ENCODE results near the gene GPR152.

The GPR152 gene

DNA sequence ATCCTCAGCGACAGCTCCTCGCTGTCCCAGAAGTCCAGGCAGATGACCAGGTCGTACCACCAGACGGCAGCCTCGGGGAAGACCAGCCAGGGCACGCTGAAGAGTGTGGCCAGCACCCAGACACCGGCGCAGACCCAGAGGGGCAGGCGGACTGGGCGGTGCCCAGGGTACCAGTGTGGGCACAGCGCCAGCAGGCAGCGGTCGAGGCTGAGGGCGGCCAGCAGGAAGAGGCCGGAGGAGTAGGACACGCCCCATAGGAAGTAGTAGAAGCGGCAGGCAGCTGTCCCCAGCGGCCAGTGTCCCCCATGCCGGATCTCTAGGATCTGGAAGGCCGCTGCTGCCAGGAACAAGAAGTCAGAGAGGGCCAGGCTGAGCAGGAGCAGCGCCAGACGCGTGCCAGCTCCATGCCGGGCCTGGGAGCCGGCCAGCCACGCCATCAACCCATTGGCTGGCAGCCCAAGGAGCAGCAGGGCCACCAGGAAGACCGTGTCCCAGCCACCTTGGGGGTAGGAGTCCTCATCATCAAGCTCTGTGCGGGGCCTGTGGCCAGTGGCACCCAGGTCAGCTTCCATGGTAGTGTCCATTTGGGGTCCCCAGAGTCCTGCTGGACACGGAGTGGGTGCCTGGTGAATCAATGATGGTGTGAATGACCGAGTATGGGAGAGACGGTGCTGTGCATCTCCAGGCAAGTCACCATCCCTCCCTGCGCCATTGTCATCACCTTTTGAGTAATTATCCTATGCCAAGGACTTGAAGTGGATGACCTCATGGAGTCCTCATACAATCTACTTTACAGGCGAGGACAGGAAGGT lies at the start of gene GPR152:
Gene GPR152, minus strand, starts transcription at position 589 of the 812 bp plus-strand sequence. Its CDS starts 5 bp downstream, at position 584.
- no peak for FAIRE-seq

DNA sequence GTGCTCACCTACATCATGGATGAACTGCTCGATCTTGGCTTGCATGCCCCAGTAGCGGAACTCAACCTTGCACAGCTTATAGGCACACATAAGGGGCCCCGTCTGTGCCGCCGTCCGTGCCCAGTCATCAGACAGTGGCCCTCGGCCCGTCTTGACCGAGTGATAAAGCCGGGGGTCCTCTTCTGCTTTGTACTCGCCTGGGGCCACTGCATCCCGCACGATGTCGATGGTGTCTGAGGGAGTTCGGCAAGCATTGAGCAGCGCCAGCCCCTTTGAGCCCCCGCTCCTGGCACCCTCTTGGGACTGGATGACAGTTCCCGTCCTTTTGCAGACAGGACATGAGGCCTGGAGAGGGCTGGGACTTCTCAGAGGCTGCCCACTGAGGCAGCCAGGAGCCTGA lies 49.3 kb upstream of the GPR152 start:
- no peak for FAIRE-seq

DNA sequence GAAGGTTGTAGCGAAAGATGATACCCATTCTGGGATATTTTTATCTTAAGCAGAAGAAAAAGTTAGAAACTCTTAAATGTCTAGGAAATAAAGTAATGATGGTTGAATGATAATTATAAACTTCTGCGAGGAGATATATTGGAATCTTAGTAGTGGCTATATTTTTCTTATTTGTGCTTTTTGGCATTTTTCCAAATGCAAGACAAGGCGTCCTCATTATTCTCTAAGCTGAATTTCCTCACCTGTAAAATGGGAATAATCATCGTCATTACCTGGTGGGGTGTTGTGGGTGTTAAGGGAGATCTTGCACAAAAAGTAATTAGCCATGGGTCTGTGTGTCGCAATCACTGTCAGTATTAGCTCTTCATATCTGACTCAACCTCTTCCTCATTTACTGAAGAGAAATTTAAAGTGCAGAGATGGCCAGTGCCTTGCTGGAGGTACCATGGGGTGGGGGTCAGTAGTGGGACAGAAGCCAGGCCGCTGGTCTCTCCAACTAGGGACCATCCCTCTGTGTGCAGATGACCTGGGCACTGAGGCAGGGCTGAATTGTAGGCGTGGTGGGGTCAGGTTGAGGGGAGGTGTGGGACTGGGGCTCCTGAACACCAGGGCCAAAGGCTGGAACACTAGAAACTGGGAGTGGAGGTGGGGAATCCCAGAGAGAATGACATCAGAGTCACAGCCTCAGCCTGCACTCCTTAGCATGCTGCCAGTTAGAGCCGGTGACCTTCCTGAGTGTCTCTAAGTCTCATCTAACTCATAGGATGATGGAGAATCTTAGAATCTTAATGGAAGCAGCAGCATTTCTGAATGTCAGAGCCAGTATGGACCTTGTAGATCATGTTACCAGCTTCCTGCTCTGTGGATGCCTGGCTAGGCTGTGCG lies 48.5 kb upstream of the GPR152 start:
- FAIRE-seq = no peak

DNA sequence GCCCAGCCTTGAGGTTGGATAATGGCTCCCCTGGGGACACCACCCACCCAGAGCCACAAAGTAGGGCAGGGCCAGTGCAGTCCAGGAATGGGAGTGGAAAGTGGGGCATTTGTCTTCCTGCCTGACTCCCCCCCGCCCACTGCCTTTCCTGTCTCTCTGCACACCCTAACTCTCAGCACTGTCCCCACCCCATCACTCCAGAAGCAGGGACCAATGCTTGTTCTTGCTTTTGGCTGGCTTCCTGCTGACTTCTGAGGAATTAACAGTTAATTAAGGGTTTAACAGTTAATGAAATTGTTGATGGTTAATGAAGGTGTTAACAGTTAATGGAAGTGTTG lies 47.9 kb upstream of the GPR152 start:
- FAIRE-seq = no peak

DNA sequence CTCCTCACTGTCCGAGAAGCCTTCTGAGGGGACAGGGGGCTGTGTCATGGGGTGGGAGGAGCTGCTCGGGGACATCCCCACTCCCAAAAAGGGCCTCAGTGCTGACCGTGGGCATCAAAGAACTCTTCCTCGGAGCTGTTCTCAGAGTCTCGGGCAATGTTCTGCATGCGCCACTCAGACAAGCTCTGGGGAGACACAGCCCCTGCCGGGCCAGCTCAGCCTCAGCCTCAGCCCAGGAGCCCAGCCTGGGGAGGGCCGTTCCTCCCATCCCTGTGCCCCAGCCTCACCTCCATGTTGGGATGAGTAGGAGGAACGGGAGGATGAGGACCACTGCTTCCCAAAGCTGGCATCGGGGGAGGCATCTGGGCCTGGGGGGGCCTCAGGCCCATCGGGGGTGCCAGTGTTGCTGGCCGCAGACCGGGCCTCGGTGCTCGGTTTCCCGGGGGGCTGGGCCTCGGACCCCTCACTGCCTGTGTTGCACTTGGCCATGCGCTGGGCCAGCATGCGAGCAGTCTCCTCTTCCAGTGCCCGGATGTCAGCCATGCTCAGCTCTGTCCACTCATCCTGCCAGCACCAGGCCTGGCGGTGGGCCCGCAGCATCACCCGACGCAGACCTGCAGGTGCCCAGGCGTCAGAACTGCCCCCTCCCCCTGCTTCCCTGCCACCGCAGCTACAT lies 47.4 kb upstream of the GPR152 start:
- no peak for FAIRE-seq

DNA sequence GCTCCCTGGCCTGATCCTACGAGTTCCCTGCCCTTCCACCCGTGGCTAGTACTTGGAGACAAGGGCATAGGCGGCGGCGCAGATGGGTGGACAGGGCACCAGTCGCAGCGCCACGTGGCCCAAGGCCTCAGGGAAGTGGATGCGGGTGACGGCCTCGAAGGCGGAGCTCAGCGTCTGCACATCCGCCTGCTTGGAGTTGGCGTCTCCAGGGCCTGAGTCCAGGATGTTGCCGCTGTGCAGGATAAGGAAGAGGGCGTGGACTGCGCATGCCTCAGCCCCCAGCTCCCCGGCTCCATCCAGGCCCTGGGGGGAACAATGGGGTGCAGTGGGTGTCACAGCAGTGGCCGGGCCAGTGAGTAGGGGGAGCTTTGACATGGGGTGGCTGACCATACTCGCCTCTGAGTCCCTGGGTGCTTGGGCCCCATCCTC lies 46.0 kb upstream of the GPR152 start:
- FAIRE-seq = no peak

DNA sequence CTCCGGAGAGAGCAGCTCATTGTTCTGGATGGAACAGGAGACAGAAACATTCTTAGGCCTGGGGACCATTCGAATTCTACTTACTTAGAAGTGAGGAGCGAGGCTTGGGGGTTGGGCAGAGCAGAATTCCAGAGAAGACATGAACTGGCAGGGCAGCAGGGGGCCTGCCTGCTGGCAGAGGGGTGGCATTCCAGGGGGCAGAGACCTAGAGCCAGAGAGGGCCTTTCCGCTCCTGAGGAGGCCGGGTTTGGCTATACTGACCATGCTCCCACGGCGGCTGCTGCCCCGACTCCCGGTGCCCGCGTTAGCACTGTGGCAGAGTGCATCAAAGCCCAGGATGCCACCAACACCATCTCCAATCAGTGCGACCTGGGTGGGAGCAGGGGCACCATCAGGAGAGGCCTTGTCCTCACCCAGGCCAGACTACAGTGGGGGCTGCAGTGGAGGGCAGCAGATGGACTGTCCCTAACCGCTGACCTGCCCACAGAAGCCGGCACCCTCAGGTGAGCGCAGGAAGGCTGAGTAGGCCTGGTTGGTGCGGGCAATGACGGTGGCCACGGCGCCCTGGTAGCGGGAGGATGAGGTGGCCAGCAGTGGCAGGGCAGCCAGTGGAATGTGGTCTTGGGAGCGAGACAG lies 45.2 kb upstream of the GPR152 start:
- no peak for FAIRE-seq

GRCh38 chr11:67496113-67496512 lies 43.6 kb upstream of the GPR152 start:
- no peak for FAIRE-seq

DNA sequence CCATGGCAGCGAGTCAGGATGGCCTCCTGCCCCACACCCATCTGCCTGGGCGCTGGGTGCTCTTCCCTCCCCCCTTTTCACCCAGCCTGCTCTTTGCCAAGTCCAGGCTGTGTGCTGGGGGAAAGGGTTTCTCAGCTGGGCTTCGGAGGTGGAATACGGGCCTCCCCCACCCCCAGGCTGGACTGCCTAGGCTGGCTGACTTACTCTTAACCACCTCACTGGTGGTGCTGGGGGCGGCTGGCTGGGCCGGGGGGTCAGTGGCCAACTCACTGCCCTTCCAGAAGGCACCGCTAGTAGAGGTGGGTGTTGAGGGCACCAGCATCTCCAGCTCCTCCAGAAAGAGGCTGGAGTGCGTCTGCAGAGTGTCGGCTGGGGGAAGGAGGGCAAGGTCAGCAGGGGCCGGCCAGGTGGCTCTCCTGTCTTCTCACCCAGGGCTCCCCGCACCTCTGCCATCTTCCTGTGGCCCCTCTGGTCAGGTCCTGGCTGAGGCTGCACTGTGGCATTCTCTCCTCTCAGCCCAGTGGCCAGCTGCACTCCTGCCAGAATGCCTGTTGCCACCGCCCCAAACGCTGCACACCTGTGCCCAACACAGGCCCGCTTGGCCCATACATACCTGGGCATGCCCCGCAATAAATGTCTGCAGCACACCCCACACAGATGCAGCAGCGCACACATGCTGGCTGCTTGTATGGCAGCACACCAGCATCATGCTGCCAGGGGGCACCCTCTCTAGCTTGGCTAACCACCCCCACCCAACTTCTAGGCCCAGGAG lies 42.9 kb upstream of the GPR152 start:
- FAIRE-seq = no peak

GRCh38 chr11:67494371-67495233 lies 42.1 kb upstream of the GPR152 start:
- no peak for FAIRE-seq

GRCh38 chr11:67493548-67494370 lies 41.2 kb upstream of the GPR152 start:
- no peak for FAIRE-seq

GRCh38 chr11:67492801-67493547 lies 40.4 kb upstream of the GPR152 start:
- FAIRE-seq = no peak

- FAIRE-seq = no peak
Observed at GRCh38 chr11:67492069-67492727, 39.7 kb upstream of the GPR152 start.

GRCh38 chr11:67491276-67492068 lies 38.9 kb upstream of the GPR152 start:
- FAIRE-seq = no peak

DNA sequence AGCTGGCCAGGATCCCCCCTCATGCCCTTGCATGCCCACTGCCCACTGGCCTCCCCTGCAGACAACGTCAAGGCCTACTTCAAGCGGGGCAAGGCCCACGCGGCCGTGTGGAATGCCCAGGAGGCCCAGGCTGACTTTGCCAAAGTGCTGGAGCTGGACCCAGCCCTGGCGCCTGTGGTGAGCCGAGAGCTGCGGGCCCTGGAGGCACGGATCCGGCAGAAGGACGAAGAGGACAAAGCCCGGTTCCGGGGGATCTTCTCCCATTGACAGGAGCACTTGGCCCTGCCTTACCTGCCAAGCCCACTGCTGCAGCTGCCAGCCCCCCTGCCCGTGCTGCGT lies 38.2 kb upstream of the GPR152 start:
- FAIRE-seq = no peak

DNA sequence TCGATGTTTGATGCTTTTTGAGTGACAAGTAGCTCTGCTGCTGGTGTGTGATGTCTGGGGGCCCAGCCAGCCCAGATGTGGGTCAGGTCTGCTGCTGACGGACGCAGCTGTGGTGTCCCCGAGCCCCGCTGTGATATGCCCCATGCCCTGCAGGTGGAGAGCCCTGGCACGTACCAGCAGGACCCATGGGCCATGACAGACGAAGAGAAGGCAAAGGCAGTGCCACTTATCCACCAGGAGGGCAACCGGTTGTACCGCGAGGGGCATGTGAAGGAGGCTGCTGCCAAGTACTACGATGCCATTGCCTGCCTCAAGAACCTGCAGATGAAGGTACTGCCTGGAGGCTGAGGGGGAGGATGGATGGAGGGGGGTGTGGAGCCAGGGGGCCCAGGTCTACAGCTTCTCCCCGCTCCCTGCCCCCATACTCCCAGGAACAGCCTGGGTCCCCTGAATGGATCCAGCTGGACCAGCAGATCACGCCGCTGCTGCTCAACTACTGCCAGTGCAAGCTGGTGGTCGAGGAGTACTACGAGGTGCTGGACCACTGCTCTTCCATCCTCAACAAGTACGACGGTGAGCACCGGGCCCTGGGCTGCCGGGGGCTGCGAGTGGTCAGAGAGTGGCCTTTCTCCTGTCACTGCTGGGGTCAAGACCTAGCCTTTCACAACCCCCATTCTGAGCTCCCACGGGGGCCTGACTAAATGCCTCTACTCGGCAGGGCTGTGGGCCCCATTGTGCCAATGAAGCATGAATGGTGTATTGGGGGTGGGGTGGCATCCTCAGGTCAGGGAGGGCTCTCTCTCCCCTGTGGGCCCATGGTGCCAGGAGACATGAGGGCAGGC lies 37.6 kb upstream of the GPR152 start:
- FAIRE-seq = no peak

DNA sequence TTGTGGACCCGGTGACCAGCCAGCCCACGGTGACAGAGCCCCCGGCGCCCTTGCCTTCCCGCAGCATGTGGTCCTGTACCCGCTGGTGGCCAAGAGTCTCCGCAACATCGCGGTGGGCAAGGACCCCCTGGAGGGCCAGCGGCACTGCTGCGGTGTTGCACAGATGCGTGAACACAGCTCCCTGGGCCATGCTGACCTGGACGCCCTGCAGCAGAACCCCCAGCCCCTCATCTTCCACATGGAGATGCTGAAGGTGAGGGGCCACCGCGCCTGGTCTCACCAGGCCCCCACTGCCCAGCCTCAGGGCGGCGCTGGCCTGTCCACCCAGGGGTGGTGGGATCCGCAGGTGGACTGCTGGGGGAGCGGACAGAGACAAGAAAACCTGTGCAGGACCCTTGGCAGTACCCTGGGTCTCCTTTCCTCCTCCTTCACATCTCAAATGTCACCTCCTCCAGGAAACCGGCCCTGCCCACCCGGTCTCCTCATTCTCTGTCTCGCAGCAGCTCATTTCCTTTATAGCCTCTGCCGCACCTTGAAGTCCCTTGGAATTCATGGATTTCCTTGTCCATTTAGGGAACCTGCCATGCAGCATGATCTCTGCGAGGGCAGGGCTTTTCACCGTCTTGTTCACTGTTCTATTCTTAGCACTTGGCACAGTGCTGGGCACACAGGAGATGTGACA lies 36.8 kb upstream of the GPR152 start:
- FAIRE-seq = no peak
